Stimulated activated CD8-positive, alpha-beta memory T cell treated with anti-CD3 and anti-CD28 coated beads, Interleukin-15, amount 100 ng/mL, for 1 hour (primary cell): ENCODE data around the gene MAP7.

Source experiments
- DNase-seq: peaks from one replicate; pipeline ENCODE4 v3.0.0-alpha.2; 2020; ENCODE audit warnings: low read depth

The MAP7 gene

GRCh38 chr6:136564180-136564579, 14.0 kb upstream of the MAP7 start:
- no peak for DNase-seq

- DNase-seq = no peak
These were observed 13.3 kb upstream of the MAP7 start for GRCh38 chr6:136563386-136564152.

- no peak for DNase-seq
These were observed 12.0 kb upstream of the MAP7 start for GRCh38 chr6:136562211-136562610.

GRCh38 chr6:136553166-136553787, 3.1 kb upstream of the MAP7 start:
- DNase-seq = no peak

GRCh38 chr6:136552054-136552453, 1.8 kb upstream of the MAP7 start:
- no peak for DNase-seq

- no peak for DNase-seq
These were observed 881 bp upstream of the MAP7 start for GRCh38 chr6:136551103-136551502.

- no peak for DNase-seq
These were observed 235 bp downstream of the MAP7 start for GRCh38 chr6:136550045-136550329.

GRCh38 chr6:136549300-136550044, 750 bp downstream of the MAP7 start:
- DNase-seq = no peak

- DNase-seq = no peak
These were observed 1.5 kb downstream of the MAP7 start for GRCh38 chr6:136548582-136549299.

- DNase-seq = no peak
These were observed 2.4 kb downstream of the MAP7 start for GRCh38 chr6:136547871-136548270.

GRCh38 chr6:136547336-136547735, 2.9 kb downstream of the MAP7 start:
- no peak for DNase-seq

GRCh38 chr6:136546331-136546730, 3.9 kb downstream of the MAP7 start:
- no peak for DNase-seq

GRCh38 chr6:136544326-136544725, 5.9 kb downstream of the MAP7 start:
- no peak for DNase-seq

GRCh38 chr6:136541395-136541794, 8.8 kb downstream of the MAP7 start:
- DNase-seq = no peak

GRCh38 chr6:136539967-136540652, 10.1 kb downstream of the MAP7 start:
- no peak for DNase-seq

GRCh38 chr6:136538836-136539235, 11.4 kb downstream of the MAP7 start:
- no peak for DNase-seq

GRCh38 chr6:136535880-136536650, 14.2 kb downstream of the MAP7 start:
- no peak for DNase-seq

GRCh38 chr6:136535017-136535765, 15.0 kb downstream of the MAP7 start:
- no peak for DNase-seq

GRCh38 chr6:136534268-136534667, 16.0 kb downstream of the MAP7 start:
- no peak for DNase-seq

- DNase-seq = no peak
These were observed 16.7 kb downstream of the MAP7 start for GRCh38 chr6:136533487-136533886.

- no peak for DNase-seq
These were observed 18.2 kb downstream of the MAP7 start for GRCh38 chr6:136532030-136532429.
